Raji (cell line): ENCODE results near the gene ODAPH.

Experiments
- POLR2A ChIP-seq: IDR thresholded peaks from 2 replicates; pipeline ENCODE4 v1.6.1; 2011; ENCODE audit warnings: low read depth, low read length, control low read depth; ENCODE audit not compliant: insufficient read depth

ODAPH gene

DNA sequence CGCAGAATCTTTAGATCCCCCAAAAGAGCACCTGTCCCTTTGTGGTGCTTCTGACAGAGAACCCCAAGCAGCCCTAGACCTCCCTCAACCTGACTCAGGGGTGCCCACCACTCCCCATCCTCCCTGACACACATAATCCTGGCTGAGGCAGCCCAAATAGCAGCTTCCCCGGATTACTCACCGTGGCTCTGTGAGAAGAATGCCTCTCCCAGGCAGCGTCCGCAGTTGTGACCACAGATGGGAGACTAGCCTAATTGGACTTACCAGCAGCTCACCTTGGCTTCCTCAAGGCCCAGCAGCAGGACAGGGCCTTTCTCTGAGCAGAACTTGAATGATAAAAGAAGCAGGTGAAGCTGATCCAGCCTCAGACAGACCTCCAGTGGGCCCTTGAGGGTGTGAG, 10.3 kb upstream of the ODAPH start:
- TF ChIP-seq POLR2A, result no peak

DNA sequence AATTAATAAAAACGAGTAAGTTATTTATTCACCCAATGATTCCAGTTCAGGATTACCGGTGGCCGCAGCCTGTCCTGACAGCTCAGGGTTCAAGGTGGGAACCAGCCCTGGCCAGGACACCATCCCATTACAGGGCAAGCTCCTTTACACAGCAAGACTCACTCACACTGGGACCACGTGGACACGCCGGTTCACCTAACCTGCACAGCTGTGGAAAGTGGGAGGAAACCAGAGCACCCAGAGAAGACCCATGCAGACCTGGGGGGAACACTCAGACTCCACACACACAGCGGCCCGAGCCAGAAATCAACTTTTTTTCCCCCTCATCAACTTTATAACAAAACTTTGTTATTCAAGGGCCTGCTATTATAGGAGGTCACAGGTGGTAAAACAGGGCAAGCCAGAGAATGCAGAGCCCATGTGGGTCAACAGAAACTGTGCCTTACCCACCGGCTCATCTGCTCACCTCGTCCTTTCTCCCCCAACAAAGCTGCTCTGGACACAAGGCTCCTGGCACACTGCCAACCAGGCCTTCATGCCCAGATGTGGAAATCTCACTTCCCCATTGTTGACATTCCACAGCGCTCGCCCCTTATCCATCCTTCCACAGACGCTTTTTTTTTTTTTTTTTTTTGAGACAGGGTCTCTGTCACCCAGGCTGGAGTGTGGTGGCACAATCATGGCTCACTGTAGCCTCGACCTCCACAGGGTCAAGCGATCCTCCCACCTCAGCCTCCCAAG, 8.0 kb upstream of the ODAPH start:
- no peak for TF ChIP-seq POLR2A

DNA sequence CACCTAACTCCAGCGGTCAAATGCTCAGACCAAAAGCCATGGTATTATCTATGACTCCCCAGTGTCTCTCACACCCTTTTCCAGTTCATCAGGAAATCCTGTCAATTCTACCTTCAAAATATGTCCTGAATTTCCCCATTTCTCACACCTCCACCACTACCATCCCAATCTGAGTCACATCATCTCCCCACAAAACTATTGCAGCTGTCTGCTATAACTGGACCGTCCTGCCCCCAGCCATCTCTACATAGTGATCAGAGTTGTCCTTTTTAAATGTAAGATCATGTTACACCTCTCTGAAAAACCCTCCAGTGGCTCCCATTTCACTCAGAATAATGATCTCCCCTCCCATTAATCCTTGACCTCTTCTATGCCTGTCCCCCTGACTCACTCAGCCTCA, 6.8 kb upstream of the ODAPH start:
- TF ChIP-seq POLR2A, result no peak

DNA sequence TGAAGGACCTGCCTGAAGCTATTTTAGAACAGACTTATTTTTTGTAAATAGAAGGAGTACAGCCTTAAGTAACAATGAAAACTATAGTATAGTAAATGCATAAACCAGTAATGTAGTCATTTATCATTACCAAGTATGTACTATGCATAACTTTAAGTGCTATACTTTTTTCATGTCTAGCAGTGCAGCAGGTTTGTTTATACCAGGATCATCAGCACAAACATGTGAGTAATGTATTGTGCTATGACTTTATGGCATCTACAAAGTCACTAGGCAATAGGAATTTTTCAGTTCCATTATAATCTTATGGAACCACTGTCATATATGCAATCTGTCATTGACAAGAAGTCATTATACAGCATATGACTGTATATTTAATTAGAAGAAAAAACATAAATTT, 3.4 kb upstream of the ODAPH start:
- no peak for TF ChIP-seq POLR2A

DNA sequence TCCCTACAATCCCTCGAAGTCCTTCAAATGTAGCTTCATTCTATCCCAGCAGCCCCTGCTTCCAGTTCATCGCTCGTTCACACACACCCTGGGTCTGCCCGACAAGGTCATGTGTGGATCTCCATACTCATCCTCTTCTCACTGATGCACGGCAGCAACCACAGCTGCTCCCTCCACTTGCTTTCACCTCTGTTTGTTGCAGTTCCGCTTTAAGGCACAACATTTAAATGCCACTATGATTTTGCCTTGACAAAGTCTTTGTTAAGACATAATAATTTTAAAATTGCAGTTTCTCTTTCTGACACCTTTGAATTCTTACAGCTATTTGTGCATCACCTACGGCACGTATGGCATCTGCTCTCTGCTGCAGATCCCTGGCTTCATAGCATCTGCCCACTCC, 1.8 kb downstream of the ODAPH start:
- no peak for TF ChIP-seq POLR2A

DNA sequence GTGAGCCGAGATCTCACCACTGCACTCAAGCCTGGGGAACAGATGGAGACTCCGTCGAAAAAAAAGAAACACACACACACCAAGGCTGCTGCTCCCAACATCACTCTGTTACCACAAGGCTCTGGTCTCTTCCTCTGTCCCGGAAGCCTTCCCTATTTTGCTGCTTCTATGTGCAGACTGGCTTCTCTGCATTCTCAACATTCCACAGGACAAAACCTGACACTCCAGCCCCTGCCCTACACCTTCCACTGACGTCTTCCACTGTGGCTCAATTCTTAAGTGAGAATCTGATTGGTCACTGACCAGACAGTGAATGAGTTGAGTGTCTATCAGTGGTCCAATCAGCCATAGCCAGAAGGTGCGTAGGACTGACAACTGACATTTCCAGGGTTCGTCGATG, 5.9 kb downstream of the ODAPH start:
- no peak for TF ChIP-seq POLR2A

DNA sequence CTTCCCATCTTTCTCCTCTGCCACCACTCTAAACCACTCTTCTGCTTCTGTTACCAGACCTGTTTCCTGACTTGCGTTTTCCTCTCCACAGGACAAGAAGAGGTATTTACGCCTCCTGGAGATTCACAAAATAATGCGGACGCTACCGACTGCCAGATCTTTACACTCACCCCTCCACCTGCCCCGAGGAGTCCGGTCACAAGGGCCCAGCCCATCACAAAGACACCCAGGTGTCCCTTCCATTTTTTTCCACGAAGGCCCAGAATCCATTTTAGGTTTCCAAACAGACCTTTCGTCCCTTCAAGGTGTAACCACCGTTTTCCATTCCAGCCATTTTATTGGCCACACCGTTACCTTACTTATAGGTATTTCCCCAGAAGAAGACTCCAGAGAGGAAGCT, 8.2 kb downstream of the ODAPH start:
- no peak for TF ChIP-seq POLR2A

DNA sequence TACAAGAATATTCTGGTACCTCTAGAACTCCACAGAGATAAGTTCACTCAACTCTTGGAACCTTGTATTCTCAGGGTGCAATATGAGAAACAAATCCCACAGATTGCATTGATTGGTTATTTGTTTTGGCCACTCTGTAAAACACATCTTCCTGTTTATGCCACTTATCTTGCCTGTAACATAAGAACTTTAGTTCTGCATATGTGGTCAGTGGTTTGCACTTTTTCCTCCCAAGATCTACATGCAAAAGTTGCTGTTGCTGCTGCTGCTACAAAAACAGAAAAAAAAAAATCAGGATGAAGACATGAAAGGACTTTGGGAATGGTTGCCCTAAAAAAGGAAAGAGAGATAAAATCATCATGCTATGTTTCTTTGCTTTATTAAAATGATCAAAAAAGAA, 9.6 kb downstream of the ODAPH start:
- no peak for TF ChIP-seq POLR2A

DNA sequence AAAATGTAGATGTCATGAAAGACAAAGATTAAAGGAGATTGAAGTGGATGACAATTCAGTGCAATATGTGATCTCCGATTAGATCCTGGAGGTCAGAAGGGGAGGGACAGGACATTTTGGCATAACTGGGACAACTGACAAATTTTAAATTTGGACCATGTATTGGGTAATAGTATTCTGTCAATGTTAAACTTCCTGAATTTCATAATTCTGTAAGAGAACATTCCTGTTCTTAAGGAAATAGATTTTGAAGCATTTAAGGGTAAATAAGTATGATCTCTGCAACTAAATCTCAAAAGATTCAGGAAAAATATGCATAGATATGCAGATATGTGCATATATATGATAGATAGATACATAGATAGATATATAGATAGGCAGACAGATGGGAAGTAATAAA, 11.0 kb downstream of the ODAPH start:
- no peak for TF ChIP-seq POLR2A

DNA sequence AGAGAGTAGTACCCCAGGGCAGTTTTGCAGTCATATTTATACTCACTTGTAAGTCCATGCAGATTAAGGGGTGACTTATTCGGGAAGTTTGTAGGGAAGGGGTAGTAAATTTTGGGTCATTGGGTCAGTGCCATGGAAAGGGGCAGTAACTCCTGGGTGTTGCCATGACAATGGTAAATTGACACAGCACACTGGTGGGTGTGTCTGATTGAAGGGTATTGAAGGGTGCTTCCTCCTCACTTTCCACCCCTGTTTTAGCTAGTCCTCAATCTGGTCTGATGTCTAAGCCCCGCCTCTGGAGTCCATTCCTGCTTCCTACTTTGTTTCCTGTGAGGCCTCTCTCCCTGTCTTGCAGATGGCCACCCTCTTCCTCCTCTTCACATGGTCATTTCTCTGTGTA, 11.9 kb downstream of the ODAPH start:
- TF ChIP-seq POLR2A, result no peak

DNA sequence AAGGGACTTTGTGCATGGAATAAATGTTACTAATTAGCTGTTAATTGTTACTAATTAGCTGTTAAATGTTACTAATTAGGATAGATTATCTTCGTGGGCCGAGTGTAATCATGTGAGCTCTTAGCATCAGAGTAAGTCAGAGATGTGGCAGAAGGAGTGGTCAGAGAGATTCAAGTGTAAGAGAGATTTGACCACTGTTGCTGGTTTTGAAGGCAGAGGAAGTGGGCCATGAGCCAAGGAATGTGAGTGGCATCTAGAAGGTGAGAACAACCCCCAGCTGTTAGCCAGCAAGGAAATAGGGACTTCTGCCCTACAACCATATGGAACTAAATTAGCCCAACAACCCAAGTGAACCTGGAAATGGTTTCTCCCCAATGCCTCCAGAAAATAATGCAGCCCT, 28.2 kb downstream of the ODAPH start:
- TF ChIP-seq POLR2A, result no peak

DNA sequence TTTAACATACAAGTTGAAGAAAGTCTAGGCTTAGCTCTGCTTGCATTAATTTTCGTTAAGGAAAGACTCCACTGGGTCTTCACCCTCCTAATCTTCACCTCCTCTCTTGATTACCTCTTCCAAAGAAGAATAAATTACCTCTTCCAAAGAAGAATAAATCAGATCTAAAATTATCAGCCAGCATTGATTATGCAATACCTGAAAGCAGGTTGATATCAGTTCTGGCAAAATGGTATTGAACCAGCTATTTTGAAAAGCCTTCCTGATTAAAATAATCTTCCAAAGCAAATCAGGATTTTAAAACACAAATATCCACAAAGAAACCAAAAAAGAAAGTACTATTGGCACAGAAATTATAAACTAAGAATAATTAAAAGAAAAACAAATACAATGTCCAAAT, 37.5 kb downstream of the ODAPH start:
- TF ChIP-seq POLR2A, result no peak

DNA sequence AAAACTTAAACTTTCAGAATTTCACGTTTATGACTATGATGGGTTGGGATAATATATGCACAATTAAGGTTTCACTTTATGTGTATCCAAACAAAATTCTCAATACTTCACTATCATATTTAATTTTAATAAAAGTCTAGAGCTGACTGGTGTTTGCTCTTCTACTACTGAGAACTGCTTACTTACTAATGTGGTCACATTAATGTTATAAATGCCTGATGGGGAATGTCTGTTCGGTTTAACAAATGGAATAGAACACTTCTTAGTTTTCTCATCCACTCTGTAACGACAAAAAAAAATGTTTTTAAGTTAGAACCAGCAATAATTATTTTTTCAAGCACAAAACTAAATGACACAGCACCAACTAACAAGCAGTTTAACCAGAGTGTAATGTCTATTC, 40.2 kb downstream of the ODAPH start:
- no peak for TF ChIP-seq POLR2A

DNA sequence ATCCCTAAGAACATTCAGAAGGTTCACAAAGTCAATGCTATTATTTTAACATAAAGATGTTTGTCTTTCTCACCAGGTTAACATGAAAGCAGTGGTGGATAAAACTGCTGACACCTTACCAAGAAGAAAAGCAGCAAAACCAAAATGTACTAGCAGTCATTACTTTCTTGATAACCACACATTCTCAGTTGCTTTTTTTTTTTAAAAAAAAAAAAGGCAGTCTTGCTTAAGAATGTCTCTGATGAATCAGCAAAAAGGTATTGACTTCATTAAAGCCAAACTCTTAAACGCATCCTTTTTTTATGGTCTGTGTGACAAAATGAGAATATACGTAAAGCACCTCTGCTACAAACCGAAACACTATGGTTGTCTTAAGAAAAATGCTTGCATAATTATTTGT, 42.5 kb downstream of the ODAPH start:
- TF ChIP-seq POLR2A, result no peak

DNA sequence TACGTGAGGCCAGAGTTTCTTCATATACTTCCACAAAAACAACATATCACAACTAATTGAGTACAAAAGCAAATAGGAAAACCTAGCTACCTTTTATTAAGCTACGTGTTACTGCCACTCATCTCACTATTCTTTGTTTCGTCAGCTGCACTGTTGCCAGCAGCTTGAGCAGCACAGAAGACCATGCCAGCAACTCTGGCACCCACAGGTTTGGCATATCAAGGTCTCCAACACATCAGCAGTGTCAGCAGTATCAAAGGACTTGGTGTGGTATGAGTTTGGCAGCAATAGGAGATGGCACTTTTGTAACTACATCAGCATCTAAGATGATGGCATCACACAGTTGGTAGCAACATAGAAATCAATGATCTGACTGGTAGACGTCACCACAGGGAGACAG, 43.8 kb downstream of the ODAPH start:
- TF ChIP-seq POLR2A, result no peak

DNA sequence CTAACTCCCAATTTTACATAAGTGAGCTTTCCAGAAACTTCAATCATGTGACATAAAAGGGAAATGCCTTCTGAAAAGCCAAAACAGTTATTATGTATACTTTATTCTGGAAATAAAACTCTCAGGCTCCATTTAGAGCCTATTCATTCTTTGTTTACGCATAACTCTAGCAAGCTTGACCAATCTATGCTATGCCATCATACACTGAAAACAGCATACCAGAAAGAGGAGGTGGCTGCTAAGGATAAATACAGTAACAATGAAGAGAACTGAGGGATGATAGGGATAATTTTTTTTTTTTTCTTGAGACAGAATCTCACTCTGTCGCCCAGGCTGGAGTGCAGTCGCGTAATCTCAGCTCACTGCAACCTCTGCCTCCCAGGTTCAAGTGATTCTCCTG, 50.1 kb downstream of the ODAPH start:
- TF ChIP-seq POLR2A, result no peak

DNA sequence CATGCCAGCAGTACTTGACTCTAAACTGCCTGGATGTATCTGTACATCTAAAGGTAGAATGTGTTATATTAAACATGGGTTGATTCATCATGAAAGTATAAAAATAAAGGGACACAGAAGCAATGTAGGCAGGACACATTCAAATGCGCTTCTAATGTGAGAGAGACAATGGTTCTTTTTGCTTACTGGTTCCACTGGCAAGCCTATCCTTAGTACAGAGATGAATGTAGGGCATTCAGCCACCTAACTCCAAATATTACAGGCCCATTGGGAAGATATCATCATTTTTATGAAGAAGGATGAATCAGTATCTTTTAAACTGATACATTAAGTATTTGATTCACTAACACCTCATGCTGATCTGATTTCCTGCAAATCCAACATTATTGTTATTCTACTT, 56.4 kb downstream of the ODAPH start:
- TF ChIP-seq POLR2A, result no peak
